WERI-Rb-1 (cell line): ENCODE data around the gene DRAM2.

ENCODE experiments used
- DNase-seq: peaks from one replicate; pipeline ENCODE4 v3.0.0-alpha.2; 2020
- H3K27ac ChIP-seq: fragments of 250-450 bp; sonication (Bioruptor Pico); 2 replicates; pipeline ENCODE4 v1.5.1; 2020; ENCODE audit warnings: mild to moderate bottlenecking, moderate library complexity
- H3K27me3 ChIP-seq: fragments of 250-450 bp; sonication (Bioruptor Pico); 2 replicates; pipeline ENCODE4 v1.5.1; 2021; ENCODE audit warnings: mild to moderate bottlenecking, low read depth, moderate library complexity; ENCODE audit not compliant: insufficient read depth, severe bottlenecking
- H3K36me3 ChIP-seq: fragments of 250-450 bp; sonication (Bioruptor Pico); 2 replicates; pipeline ENCODE4 v1.5.1; 2020; ENCODE audit warnings: mild to moderate bottlenecking, moderate library complexity
- H3K4me3 ChIP-seq: 2 replicates; pipeline ENCODE4 v1.5.1; 2011; ENCODE audit warnings: low read depth, mild to moderate bottlenecking, control low read depth, low read length
- H3K9me3 ChIP-seq: fragments of 250-450 bp; sonication (Bioruptor Pico); 2 replicates; pipeline ENCODE4 v1.5.1; 2021; ENCODE audit warnings: mild to moderate bottlenecking, moderate library complexity; ENCODE audit not compliant: severe bottlenecking
- TF ChIP-seq, protein P1 (sequence below): IDR thresholded peaks from 2 replicates; pipeline ENCODE4 v1.5.1; 2011; ENCODE audit warnings: low read depth, mild to moderate bottlenecking, control low read depth, inconsistent platforms, low read length

Gene DRAM2

DNA sequence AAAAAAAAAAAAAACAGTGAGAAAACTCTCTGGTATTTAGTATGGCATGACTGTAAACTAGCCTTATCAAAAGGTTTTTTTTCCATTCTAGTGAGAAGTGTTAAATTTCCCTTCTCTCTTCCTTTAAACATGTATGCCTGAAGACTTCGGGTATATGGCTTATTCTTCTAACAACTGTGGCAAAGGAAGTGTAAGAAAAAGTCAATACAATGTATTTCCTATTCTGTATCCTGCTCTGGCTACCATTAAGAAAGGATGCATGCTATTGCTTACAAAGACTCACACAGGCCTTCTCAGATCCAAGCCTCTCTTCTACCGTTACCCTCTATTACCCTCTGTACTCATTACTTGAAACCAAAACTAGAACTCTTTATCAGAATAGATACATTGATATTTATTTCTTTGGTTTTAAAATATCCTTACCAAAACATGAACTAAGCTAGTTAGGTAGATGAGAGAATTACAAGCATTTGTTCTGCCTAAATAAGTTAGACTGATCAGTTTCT lies 8.5 kb upstream of the DRAM2 start:
- H3K27ac ChIP-seq, result no peak overlapping the region
- H3K36me3 ChIP-seq, result peaks cover 46% of the 10 kb centered on the region
- DNase-seq, result no peak
- H3K9me3 ChIP-seq, result no peaks in the 10 kb centered on the region
- no peak overlapping the region for H3K4me3 ChIP-seq
- TF ChIP-seq, protein P1, sequence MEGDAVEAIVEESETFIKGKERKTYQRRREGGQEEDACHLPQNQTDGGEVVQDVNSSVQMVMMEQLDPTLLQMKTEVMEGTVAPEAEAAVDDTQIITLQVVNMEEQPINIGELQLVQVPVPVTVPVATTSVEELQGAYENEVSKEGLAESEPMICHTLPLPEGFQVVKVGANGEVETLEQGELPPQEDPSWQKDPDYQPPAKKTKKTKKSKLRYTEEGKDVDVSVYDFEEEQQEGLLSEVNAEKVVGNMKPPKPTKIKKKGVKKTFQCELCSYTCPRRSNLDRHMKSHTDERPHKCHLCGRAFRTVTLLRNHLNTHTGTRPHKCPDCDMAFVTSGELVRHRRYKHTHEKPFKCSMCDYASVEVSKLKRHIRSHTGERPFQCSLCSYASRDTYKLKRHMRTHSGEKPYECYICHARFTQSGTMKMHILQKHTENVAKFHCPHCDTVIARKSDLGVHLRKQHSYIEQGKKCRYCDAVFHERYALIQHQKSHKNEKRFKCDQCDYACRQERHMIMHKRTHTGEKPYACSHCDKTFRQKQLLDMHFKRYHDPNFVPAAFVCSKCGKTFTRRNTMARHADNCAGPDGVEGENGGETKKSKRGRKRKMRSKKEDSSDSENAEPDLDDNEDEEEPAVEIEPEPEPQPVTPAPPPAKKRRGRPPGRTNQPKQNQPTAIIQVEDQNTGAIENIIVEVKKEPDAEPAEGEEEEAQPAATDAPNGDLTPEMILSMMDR, result no peak
- H3K27me3 ChIP-seq, result no peaks in the 10 kb centered on the region

DNA sequence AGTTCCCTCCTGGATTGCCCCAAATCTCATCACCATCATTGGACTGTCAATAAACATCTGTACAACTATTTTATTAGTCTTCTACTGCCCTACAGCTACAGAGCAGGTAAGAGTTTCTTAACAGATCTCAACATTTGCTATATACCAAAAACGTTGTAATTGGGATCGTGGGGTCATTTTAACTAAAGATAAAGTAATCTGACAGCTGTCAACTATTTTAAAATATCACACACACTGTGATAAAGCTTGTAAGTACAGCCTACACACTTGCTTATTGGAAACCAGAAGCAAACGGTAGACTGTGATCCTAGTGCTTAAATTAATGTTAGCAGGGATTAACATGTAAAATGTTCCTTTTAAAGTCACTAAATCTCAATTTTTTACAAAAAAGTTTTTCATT lies 8.1 kb upstream of the DRAM2 start:
- peaks cover 42% of the 10 kb centered on the region for H3K36me3 ChIP-seq

DNA sequence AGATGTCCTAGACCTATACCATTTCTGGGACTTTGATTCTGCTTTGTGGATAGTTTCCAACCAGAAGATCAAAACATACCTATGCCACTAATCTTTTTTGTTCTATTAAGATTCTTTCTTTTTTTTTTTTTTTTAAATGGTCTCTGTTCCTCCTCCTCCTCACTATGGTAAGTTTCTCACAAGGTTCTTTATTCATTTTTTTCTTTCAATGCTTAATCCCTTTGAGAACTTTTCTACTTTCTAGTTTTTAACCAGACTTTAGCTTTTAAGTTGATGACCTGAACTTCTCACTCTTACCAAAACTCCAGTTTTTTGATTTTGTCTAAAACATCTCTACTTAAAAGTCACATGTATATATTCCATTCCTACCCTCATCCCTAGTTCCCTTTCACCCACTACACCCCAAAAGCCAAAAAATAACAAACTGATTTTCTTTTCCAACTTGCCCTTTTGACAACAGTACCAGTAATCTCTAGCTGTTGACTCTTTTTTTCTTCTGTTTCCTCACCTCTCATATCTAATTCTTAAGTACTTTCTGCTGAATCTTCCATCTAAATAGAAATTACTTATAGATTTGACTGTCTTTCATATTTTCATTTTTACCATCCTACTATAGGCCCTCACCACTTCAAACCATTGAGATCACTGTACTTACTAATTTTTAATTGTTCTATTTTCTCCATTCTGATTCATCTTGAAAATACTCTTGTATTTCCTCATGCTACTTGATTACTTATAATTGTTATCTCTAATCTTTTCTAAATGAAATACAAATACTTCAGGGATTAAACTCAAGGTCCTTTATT lies 6.3 kb upstream of the DRAM2 start:
- H3K27me3 ChIP-seq, result no peaks in the 10 kb centered on the region
- no peak for DNase-seq

More for the DNA sequence above, 8.1 kb upstream of the DRAM2 start:
- Histone ChIP-seq H3K27me3 (no peaks in the 10 kb centered on the region), H3K9me3 (no peaks in the 10 kb centered on the region), H3K27ac (no peak overlapping the region), H3K4me3 (no peak overlapping the region)
- TF ChIP-seq, protein P1, result no peak
- DNase-seq, result no peak

DNA sequence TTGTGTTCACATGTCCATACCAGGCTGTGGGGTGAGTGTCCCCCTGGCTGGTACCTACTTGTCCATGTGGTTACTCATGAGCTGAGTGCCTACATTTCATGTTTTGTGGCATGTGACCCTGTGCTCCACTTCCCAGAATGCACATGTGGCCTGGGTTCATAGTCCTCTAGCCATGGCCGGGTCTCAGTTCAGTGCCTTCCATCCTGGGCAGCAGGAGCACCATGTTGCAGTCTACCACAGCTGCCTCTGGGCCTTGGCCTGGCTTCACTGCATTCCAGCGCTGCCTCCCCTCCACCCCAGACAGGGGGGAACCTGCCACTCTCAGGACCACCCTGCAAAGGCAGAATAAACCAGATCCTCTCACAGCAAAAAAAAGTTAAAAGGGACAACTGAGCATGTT lies 5.6 kb upstream of the DRAM2 start:
- H3K36me3 ChIP-seq, result peaks cover 28% of the 10 kb centered on the region
- TF ChIP-seq, protein P1, result no peak
- H3K27me3 ChIP-seq, result no peaks in the 10 kb centered on the region

More for the DNA sequence above, 6.3 kb upstream of the DRAM2 start:
- Histone ChIP-seq H3K4me3 (no peak overlapping the region), H3K27ac (no peak overlapping the region), H3K36me3 (peaks cover 28% of the 10 kb centered on the region), H3K9me3 (no peaks in the 10 kb centered on the region)
- TF ChIP-seq, protein P1, result no peak

DNA sequence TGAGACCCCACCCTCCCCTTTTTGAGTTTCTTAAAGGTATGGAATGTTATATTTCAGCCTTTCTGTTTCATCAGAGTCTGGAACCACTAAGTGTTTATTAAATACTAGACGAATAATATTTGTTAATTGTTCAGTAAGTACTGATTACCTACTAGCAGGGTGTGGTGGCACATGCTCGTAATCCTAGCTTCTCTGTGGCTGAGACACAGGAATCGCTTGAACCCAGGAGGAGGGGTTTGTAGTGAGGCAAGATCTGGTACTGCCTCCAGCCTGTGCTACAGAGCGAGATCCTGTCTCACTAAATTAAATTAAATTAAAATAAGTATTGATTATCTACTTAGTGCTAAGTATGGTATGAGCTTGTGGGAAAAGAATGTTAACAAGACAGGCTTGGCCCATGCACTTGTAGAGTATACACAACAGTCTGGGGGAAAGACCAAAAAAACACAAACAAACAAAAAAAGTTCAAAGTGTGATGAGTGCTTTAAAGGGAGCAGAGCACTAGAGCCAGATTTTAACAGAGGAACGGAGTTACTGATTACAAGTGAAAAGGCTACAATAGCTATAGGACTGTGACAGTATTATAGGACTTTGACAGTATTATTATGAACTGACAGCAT lies 2.6 kb upstream of the DRAM2 start:
- H3K4me3 ChIP-seq, result no peak overlapping the region
- no peaks in the 10 kb centered on the region for H3K27me3 ChIP-seq
- peaks cover 9% of the 10 kb centered on the region for H3K36me3 ChIP-seq
- peak; percentile 14 for DNase-seq
- H3K27ac ChIP-seq, result no peak overlapping the region
- TF ChIP-seq, protein P1, result no peak
- H3K9me3 ChIP-seq, result no peaks in the 10 kb centered on the region

More for the DNA sequence above, 5.6 kb upstream of the DRAM2 start:
- DNase-seq, result no peak
- no peak overlapping the region for H3K27ac ChIP-seq
- H3K4me3 ChIP-seq, result no peak overlapping the region
- no peaks in the 10 kb centered on the region for H3K9me3 ChIP-seq
